Body of pancreas (tissue), 4 donors: ENCODE data around the gene TAS2R31. TPM values are rescaled to one million over a fixed set of nuclear protein-coding genes. Genes with fewer than 3 reads are reported as not detected.

Experiments
- ATAC-seq: fragments of 150-250 bp; one replicate; pipeline ENCODE4 v1.9.1; 2016
- DNase-seq, 4 donors: peaks; one replicate each; pipeline ENCODE4 v3.0.0-alpha.2; 2019
- H3K27ac ChIP-seq, 4 donors: fragments of 200-600 bp; sonication (generic); 1 replicate in 3 of 4; 2 replicates in 1 of 4; pipeline versions ENCODE4 v1.5.1 to v1.6.1; 2016 to 2019; ENCODE audit warnings: mild to moderate bottlenecking in 1 of 4, mixed read lengths in 1 of 4, moderate library complexity in 1 of 4
- H3K27me3 ChIP-seq, 2 donors: fragments of 200-600 bp; sonication (generic); one replicate each; pipeline ENCODE4 v1.6.0; 2016; ENCODE audit warnings: mild to moderate bottlenecking in 1 of 2
- H3K36me3 ChIP-seq, 2 donors: fragments of 200-600 bp; sonication (generic); replicated peaks in 1 of 2; 2 replicates each; pipeline ENCODE4 v1.5.1; 2016; ENCODE audit warnings: low read depth in 2 of 2; ENCODE audit not compliant: insufficient read depth in 1 of 2
- H3K4me1 ChIP-seq: fragments of 200-600 bp; sonication (generic); one replicate; pipeline ENCODE4 v1.6.0; 2016
- H3K4me3 ChIP-seq, 2 donors: fragments of 200-600 bp; sonication (generic); 1 replicate in 1 of 2; 2 replicates in 1 of 2; pipeline ENCODE4 v1.5.1; 2016 to 2019
- H3K9me3 ChIP-seq, 3 donors: fragments of 200-600 bp; sonication (generic); 1 replicate in 2 of 3; 2 replicates in 1 of 3; pipeline ENCODE4 v1.5.1; 2016
- CTCF ChIP-seq, 7 experiments: fragments of 450-650 bp in 4 of 7; fragments of 200-600 bp in 3 of 7; sonication (generic) in 3 of 7; IDR thresholded peaks; one replicate each; pipeline ENCODE4 v1.5.1; 2016 to 2019; ENCODE audit warnings: antibody characterized with exemption in 7 of 7
- POLR2A ChIP-seq, 3 donors: fragments of 450-650 bp; IDR thresholded peaks; one replicate each; pipeline ENCODE4 v1.6.1; 2016; ENCODE audit warnings: antibody characterized with exemption in 3 of 3, mild to moderate bottlenecking in 2 of 3
- WGBS, 2 donors: methylation state at CpG; one replicate each; pipeline ENCODE4 v1.1.5; 2017; 5-methylcytosine and 5-hydroxymethylcytosine counted together
- intact Hi-C: fragments of 100-400 bp; cut with DNase I; formaldehyde crosslinking; loops from one replicate; pipeline ENCODE4 v1.15.1; 2023
- total RNA-seq, 2 donors: library from RNA; depleted of rRNA; stranded (reverse); fragments of >200 nt; gene quantifications; one replicate each; pipeline ENCODE4 v1.1.0, GENCODE V29; 2016

Gene TAS2R31
- total RNA-seq, 2 donors from 2014 or later = 7.0 to 8.9 TPM

- intact Hi-C loops = no loop called here
- H3K4me3 ChIP-seq = no peak within 1 kb of the TSS
- TF ChIP-seq POLR2A (IDR thresholded peaks at IDR 0.05) (no peak), CTCF (IDR thresholded peaks at IDR 0.05) (no peak)
- WGBS, 2 donors = 44 to 46% methylated on average over 2 of the region's 2 CpGs
- H3K27me3 ChIP-seq = no peaks in the 10 kb centered on the region
- H3K9me3 ChIP-seq = no peaks in the 10 kb centered on the region
- ATAC-seq (no peak), DNase-seq (no peak)
- no peak within 1 kb of the TSS for H3K27ac ChIP-seq
- H3K36me3 ChIP-seq = no peaks in the 10 kb centered on the region
- no peaks in the 10 kb centered on the region for H3K4me1 ChIP-seq
These were observed 44.4 kb downstream of the TAS2R31 start, which contains the start of gene TAS2R50 for GRCh38 chr12:10986812-10987211. TSS of gene TAS2R50 (minus strand) at chr12:10986912. CDS start at chr12:10986860, 52 bp downstream.

- Histone ChIP-seq H3K4me1 (no peaks in the 10 kb centered on the region), H3K9me3 (no peaks in the 10 kb centered on the region), H3K27ac (no peak overlapping the region), H3K27me3 (no peaks in the 10 kb centered on the region), H3K36me3 (no peaks in the 10 kb centered on the region), H3K4me3 (no peak overlapping the region)
- DNase-seq = no peak
- intact Hi-C loops = no loop called here
- no peak for TF ChIP-seq POLR2A (IDR thresholded peaks at IDR 0.05)
- no peak for TF ChIP-seq CTCF (IDR thresholded peaks at IDR 0.05)
- ATAC-seq = no peak
- WGBS, 2 donors = 91 to 95% methylated on average over 5 of the region's 5 CpGs
These were observed 49.0 kb downstream of the TAS2R31 start for GRCh38 chr12:10982244-10982643.

Other genes starting within 250 kb of the TAS2R31 start
- not detected for gene TAS2R7, start 228.8 kb downstream of the TAS2R31 start, total RNA-seq
- gene TAS2R8, start 224.1 kb downstream of the TAS2R31 start, total RNA-seq = not detected
- gene TAS2R9, start 221.2 kb downstream of the TAS2R31 start, total RNA-seq = not detected
- under 1 TPM in 1 of 2 donors, not detected in 1; 0.52 TPM for gene TAS2R10, start 205.0 kb downstream of the TAS2R31 start, total RNA-seq
- gene PRR4, start 181.9 kb downstream of the TAS2R31 start, total RNA-seq = 1 to 10 TPM in 1 of 2 donors, not detected in 1; 3.4 TPM
- gene PRH1, start 147.2 kb downstream of the TAS2R31 start, total RNA-seq = 100 to 1,000 TPM in 1 of 2 donors, 10 to 100 TPM in 1; 16.6 to 106 TPM
- 1 to 10 TPM; 2.3 to 3.1 TPM for gene TAS2R13, start 121.8 kb downstream of the TAS2R31 start, total RNA-seq
- not detected for gene PRH2, start 102.2 kb downstream of the TAS2R31 start, total RNA-seq
- gene TAS2R14, start 92.1 kb downstream of the TAS2R31 start, total RNA-seq = 1 to 10 TPM; 4.0 to 4.9 TPM
- gene TAS2R50, start 44.5 kb downstream of the TAS2R31 start, total RNA-seq = 1 to 10 TPM; 3.1 to 3.3 TPM
- gene TAS2R20, start 33.1 kb downstream of the TAS2R31 start, total RNA-seq = 1 to 10 TPM; 2.6 to 7.5 TPM
- 1 to 10 TPM; 3.0 to 4.2 TPM for gene TAS2R19, start 8.8 kb downstream of the TAS2R31 start, total RNA-seq
- 1 to 10 TPM in 1 of 2 donors, not detected in 1; 3.9 TPM for gene TAS2R46, start 30.9 kb upstream of the TAS2R31 start, total RNA-seq
- gene TAS2R43, start 60.9 kb upstream of the TAS2R31 start, total RNA-seq = 1 to 10 TPM; 4.9 to 8.6 TPM
- 10 to 100 TPM in 1 of 2 donors, 1 to 10 TPM in 1; 9.2 to 12.2 TPM for gene TAS2R30, start 103.2 kb upstream of the TAS2R31 start, total RNA-seq
- gene SMIM10L1, start 139.8 kb upstream of the TAS2R31 start, total RNA-seq = 1 to 10 TPM; 3.6 to 5.9 TPM
- gene TAS2R42, start 155.5 kb upstream of the TAS2R31 start, total RNA-seq = not detected
- gene PRB3, start 238.3 kb upstream of the TAS2R31 start, total RNA-seq = not detected